Measurements from ENCODE around the gene MYD88. TPM values are rescaled to one million over a fixed set of nuclear protein-coding genes. Genes with fewer than 3 reads are reported as not detected.

MYD88 gene
- total and polyA plus RNA-seq, 9 of the 15 experiments (the other 6 are each of a cell fraction or from before 2014, with no cell fraction given) = 3.2 to 47.3 (median 27.6) TPM

GRCh38 chr3:38163117-38163840 is 24.8 kb downstream of the MYD88 start (continued):
- TF ChIP-seq ZBTB40 (IDR thresholded peaks at IDR 0.05) (no peak), ZBTB40 (CRISPR knock-in tag; IDR thresholded peaks at IDR 0.05) (no peak), JUND (IDR thresholded peaks at IDR 0.05; ENCODE audit: borderline replicate concordance, low read depth, low read length) (no peak), JUND (tag; IDR thresholded peaks at IDR 0.05; ENCODE audit: borderline replicate concordance, low read depth, low read length) (no peak), ARID1B (IDR thresholded peaks at IDR 0.05) (no peak), WHSC1 (IDR thresholded peaks at IDR 0.05; ENCODE audit: low read length) (no peak), TBL1XR1 (IDR thresholded peaks at IDR 0.05; ENCODE audit: low read length in 2 of 2) (no peak), USF2 (CRISPR knock-in tag; IDR thresholded peaks at IDR 0.05) (no peak), CTCFL (IDR thresholded peaks at IDR 0.05; ENCODE audit: borderline replicate concordance, insufficient read depth, low read depth, low read length, poor library complexity, severe bottlenecking) (no peak), NFATC3 (IDR thresholded peaks at IDR 0.05) (no peak), BHLHE40 (IDR thresholded peaks at IDR 0.05; ENCODE audit: low read length) (no peak)
